LoVo (cell line): ENCODE data around the gene VPS35L.

Experiments used
- DNase-seq: peaks from one replicate; pipeline ENCODE4 v3.0.0-alpha.2; 2016; ENCODE audit warnings: low spot score

Gene VPS35L

GRCh38 chr16:19595043-19595767, 39.7 kb downstream of the VPS35L start:
- peak; percentile 16 for DNase-seq

- no peak for DNase-seq
These were observed 43.5 kb downstream of the VPS35L start for GRCh38 chr16:19598805-19599510.

DNA sequence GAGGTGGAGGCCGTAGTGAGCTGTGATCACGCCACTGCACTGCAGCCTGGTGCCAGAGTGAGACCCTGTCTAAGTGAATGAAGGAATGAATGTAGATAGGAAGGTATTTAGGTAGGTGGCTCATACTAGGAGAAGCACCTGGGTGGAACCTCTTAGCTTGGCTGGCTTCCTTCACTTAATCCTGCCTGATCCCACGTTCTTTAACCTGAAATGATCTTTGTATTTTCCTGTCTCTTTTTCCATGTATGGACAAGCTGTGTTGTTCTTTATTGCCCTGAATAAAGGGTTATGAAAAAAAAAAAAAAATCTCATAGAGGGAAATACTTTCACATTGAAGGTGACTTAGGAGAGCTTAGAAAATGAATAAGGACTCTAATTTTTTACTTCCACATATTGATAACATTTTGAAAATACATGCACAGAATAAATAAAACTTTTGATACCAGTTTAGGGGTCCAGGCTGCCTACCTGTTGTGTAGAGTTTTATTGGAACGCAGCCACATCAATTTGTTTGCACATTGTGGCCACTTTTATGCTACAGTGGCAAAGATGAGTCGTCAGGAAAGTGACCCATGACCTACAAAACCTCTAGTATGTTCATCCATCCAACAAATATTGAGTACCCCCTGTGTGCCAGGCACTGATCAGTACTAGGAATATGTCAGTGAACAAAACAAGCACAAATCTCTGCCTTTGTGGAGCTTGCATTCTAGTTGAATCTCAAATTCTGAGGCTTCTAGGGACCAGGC, 44.6 kb downstream of the VPS35L start:
- DNase-seq = no peak

DNA sequence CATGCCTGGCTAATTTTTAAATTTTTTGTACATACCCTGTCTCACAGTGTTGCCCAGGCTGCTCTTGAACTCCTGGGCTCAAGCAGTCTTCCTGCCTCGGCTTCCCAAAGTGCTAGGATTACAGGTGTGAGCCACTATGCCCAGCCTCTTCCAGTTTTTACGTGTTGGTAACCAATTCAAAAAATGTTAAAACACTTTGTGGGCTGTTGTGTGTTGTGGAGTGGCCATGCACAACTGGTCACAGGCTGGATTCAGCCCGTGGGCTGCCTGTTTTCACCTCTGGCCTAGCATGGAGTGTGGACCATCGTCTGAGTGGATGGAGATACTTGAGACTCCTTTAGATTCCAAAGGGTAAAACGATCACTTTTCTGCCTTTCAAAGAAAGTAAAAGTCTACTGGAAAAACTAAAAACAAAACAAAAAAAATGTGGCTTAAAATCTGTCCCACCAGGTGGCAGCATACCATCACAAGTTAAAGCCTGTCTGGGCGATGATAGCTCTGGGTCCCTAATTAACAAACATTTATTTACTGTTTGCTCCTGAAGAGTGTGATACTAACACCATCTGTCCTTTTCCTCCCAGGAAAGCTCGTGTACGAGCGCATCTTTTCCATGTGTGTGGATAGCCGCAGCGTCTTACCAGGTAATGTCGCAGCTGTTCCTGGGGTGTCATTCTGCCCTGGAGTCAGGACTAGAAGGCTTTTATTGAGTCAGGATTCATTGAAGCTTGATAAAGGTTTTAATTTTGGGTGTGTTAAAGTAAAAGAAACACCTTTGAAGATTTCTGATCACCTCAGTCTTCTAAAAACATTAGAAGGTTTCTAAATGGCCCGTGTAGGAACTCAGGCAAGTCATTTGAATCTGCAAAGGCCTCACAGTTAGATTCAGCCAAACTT, 45.8 kb downstream of the VPS35L start:
- DNase-seq = peak; percentile 53

GRCh38 chr16:19604911-19605310, 49.4 kb downstream of the VPS35L start:
- no peak for DNase-seq

DNA sequence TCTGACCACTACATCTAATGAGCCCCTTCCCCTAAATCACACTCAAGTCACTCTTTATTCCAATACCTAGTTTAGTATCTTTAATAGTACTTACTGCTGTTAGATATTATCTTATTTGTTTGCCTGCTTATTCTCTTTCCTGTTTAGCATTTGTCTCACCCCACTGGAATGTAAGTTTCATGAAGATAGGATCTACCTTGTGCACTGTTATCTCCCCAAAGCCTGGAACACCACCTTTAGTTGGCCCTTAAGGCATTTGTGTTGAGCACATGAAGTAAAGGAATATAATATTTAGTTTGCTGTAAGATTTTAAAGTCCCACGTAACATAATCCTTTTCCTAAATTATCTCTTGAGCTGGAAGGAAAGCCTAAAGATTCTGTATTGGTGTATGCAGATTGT, 50.2 kb downstream of the VPS35L start:
- no peak for DNase-seq

DNA sequence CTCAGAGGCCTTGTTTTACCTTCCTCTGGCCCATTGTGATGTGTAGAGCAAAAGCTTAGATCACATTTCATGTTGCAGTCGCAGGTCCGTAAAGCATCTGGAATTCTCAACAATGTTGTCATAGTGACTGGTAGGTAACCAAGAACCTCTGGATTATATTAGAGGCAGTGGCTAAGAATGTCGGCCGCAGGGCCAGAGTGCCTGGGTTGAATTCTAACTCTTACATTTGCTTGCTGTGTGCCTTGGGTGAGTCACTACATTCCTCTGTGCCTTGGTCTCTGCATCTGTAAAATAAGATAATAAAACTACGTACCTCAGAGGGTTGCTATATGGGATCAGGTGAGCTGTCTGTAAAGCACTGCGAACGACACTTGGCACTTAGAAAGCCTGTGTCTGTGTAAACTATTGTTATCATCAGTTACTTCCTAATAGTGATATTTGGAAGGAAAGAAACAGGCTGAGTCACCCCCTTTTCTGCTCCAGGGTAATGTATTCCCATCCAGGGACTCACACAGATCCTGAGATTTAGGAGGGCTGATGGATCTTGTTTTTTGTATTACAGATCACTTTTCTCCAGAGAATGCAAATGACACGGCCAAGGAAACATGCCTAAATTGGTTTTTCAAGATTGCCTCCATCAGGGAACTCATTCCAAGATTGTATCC, 52.2 kb downstream of the VPS35L start:
- DNase-seq = no peak

DNA sequence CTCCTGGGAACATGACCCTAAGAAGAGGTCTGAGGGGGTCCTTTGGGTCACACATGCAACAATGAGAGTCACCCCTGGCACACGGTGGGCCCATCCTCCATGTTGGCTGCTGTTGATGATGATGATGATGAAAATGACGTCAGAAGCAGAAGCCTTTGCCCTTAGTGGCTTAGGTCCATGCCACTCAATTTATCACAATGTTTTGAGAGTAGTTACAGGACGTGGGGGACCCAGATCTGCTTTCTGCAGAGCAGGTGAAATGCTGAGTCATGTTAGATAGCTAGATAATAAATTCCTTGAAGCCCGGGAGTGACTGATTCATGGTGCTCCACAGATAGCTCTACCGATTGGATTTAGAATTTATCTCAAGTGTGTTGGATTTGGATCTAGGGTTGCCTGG, 53.9 kb downstream of the VPS35L start:
- no peak for DNase-seq

GRCh38 chr16:19610200-19610599, 54.7 kb downstream of the VPS35L start:
- no peak for DNase-seq

DNA sequence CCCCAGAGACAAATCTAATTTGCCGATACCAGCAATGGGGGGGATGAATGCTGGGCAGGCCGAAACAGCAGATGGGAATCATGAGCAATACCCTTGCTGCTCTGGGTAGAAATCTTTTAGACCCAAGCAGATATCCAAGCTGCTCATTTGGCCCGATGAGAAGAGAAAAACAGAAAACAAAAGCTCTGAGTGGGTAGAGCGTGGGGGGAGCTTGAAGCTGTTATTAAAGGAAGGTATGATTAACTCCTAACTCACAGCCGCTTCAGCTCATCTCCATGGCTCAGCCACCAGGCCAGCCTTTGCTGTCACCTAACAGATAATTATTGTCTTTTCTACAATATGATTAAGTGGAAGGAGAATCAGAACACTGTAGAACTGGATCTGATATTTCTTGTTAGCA, 58.3 kb downstream of the VPS35L start:
- DNase-seq = no peak

- DNase-seq = no peak
These were observed 60.7 kb downstream of the VPS35L start for GRCh38 chr16:19616241-19616640.

- no peak for DNase-seq
These were observed 63.4 kb downstream of the VPS35L start for GRCh38 chr16:19618876-19619275.

DNA sequence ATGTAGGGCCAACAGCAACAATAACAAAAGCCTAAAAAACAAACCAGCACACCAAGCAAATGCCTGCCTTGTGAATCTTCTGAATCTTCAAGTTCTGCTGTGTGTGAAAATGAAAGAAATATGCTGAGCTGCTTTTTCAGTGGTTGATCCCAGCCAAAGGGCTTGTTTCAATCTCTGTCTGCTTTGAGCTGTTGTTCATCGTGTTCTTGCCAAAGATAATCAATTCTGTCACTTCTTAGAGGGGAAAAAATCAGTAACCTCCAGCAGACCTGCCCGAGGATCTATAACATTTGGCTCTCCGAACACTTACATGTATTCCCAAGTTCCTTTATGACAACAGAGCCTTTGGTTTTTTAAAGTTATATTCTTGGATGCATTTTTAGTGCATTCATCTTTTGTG, 65.9 kb downstream of the VPS35L start:
- DNase-seq = no peak

- DNase-seq = no peak
These were observed 69.5 kb downstream of the VPS35L start for GRCh38 chr16:19625039-19625438.

DNA sequence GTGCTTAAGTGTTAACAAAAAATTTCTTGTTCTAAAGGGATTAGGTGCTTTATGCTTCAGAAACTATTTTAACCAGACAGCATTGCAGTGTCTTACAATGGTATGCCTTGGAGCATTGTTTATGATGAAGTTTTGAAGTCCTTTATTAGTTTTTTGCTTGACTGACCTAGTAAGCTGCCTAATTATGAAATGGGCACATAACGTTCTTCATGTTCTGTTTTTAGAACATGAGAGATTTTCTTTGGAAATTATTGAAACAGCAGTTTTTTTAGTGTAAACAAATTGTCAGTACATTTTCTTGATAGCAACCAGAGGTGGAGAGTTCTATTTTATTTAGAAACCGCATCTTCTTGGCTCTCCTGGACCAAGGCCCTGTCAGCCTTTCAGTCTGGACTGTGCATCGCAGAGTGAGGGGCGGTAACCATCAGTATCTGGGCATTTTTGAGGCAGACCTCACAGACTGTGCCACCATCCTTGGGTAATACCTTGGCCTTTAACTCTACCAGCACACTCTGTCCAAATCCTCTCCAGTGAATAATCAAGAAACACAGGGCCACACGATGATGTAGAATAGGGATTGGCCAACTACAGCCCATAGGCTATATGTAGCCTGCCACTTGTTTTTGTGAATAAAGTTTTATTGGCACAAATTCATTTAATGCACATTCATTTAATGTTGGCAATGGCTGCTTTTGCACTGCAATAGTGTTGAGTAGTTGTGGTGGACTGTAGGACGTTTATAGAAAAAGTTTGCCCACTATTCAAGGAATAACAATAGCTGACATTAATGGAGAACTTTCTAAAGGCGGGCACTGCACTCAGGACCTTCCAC, 81.1 kb downstream of the VPS35L start:
- DNase-seq = no peak

- no peak for DNase-seq
These were observed 84.5 kb downstream of the VPS35L start for GRCh38 chr16:19639986-19640421.

GRCh38 chr16:19642501-19642900, 87.0 kb downstream of the VPS35L start:
- no peak for DNase-seq

GRCh38 chr16:19644877-19645276, 89.4 kb downstream of the VPS35L start:
- DNase-seq = no peak

DNA sequence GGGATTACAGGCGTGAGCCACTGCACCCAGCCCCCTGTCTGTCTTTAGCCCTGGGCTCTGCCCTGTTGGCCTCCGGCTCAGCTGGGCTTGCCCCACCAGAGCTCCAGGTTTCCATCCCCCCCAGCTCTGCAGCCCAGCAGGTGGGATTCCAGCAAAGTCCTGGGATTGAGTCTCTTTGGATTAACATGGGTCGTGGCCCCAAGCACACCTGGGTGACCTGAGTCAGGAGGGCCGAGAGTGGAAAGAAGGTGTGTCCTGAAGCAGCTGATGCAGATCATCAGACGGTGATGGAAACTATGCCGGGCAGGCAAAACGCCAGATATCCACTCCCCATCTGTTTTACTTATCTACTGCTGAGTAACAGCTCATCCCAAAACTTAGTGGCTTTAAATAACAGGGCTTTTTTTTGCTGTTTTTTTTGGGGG, 90.1 kb downstream of the VPS35L start:
- DNase-seq = no peak

DNA sequence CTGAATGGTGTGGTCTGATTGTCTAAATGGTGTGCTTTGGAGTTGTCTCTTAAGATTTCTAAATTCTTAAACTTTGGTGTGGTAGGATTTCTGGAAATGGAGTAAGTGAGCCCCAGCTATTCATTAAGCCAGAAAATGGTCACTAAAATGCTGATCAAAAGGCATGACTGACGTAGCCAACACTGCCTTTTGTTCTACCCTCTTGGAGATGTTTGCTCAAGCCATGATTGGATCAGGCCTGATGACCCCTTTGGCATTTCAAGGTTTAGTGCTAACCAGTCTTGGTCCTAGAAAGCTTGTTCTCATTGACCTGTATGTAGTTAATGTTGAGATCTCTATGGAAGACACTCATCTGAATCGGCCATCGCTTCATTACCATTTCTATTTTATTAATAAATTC, 94.5 kb downstream of the VPS35L start:
- DNase-seq = no peak
